Thyroid gland (tissue), 4 donors: ENCODE measurements around the gene PTPRH.

Experiments
- POLR2A ChIP-seq, 2 donors: fragments of 450-650 bp; IDR thresholded peaks; one replicate each; pipeline ENCODE4 v1.6.1; 2017; ENCODE audit warnings: antibody characterized with exemption in 2 of 2, mild to moderate bottlenecking in 2 of 2, moderate library complexity in 1 of 2
- TF ChIP-seq, protein P1 (sequence below), 6 experiments: fragments of 200-600 bp in 3 of 6; fragments of 450-650 bp in 3 of 6; sonication (generic) in 3 of 6; IDR thresholded peaks; one replicate each; pipeline ENCODE4 v1.5.1; 2016 to 2019; ENCODE audit warnings: antibody characterized with exemption in 6 of 6, mild to moderate bottlenecking in 2 of 6, inconsistent platforms in 1 of 6, moderate library complexity in 1 of 6

DNA sequence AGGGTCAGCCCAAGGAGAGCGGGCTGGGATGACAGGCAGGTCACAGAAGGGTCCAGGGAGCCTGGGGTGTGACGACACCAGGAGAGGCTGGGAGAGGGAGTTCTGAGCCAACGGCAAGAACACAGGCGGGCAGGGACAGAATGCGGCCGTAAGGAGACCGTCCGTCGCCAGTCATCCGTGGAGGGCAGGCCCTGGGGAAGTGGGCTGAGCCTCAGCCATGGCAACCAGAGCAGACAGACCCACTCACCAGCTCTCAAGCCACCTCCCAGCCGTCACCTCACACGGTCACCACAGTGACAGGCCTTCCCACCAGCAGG lies 22.9 kb upstream of the PTPRH start:
- TF ChIP-seq, protein P1, sequence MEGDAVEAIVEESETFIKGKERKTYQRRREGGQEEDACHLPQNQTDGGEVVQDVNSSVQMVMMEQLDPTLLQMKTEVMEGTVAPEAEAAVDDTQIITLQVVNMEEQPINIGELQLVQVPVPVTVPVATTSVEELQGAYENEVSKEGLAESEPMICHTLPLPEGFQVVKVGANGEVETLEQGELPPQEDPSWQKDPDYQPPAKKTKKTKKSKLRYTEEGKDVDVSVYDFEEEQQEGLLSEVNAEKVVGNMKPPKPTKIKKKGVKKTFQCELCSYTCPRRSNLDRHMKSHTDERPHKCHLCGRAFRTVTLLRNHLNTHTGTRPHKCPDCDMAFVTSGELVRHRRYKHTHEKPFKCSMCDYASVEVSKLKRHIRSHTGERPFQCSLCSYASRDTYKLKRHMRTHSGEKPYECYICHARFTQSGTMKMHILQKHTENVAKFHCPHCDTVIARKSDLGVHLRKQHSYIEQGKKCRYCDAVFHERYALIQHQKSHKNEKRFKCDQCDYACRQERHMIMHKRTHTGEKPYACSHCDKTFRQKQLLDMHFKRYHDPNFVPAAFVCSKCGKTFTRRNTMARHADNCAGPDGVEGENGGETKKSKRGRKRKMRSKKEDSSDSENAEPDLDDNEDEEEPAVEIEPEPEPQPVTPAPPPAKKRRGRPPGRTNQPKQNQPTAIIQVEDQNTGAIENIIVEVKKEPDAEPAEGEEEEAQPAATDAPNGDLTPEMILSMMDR (IDR thresholded peaks at IDR 0.05) = no peak
- TF ChIP-seq POLR2A (IDR thresholded peaks at IDR 0.05) = no peak
